A549 (cell line): Measurements from ENCODE around the gene PHAF1. TPM values are rescaled to one million over a fixed set of nuclear protein-coding genes. Genes with fewer than 3 reads are reported as not detected.

Source experiments
- ATAC-seq, 2 experiments: fragments of 200-7000 bp in 1 of 2; fragments of >200 bp in 1 of 2; cut with Nextera tagmentation in 1 of 2; cut with Tn5 transposase in 1 of 2; 3 replicates each; pipeline versions ENCODE4 v1.8.0 to v1.9.1; 2018 to 2020; ENCODE audit warnings: mild to moderate bottlenecking in 1 of 2, moderate library complexity in 1 of 2
- CTCF ChIA-PET: fragments of 300-600 bp; sonication (Branson Sonifier 250); formaldehyde crosslinking; extraction: SDS; loops from one replicate; lab custom pipeline; 2021; ENCODE audit warnings: antibody characterized with exemption, inconsistent platforms; lab: Yijun Ruan, JAX
- POLR2A ChIA-PET: fragments of 350-600 bp; formaldehyde crosslinking; extraction: SDS; loops from one replicate; lab custom pipeline; 2021; ENCODE audit warnings: antibody characterized with exemption, inconsistent platforms; lab: Yijun Ruan, JAX
- DNase-seq, 2 experiments: peaks; one replicate each; pipeline versions ENCODE4 v3.0.0 to v3.0.0-alpha.2; 2011 to 2016; ENCODE audit warnings: low read depth in 1 of 2, low spot score in 1 of 2
- FAIRE-seq: peaks from 2 replicates; lab custom pipeline; 2011; peaks lifted over from hg19 to GRCh38; lab: Jason Lieb, UNC
- H3K27ac ChIP-seq, 2 experiments: fragments of >200 bp; sonication (Bioruptor Twin); formaldehyde crosslinking; 3 replicates each; pipeline ENCODE4 v1.5.1; 2016 to 2017
- H3K4me1 ChIP-seq: fragments of >200 bp; sonication (Bioruptor Twin); formaldehyde crosslinking; 3 replicates; pipeline ENCODE4 v1.6.1; 2016
- H3K4me2 ChIP-seq: fragments of >200 bp; sonication (Bioruptor Twin); formaldehyde crosslinking; 3 replicates; pipeline ENCODE4 v1.6.1; 2016
- H3K4me3 ChIP-seq: fragments of >200 bp; sonication (Bioruptor Twin); formaldehyde crosslinking; 3 replicates; pipeline ENCODE4 v1.5.1; 2016
- H3K9me3 ChIP-seq: fragments of >200 bp; sonication (Bioruptor Twin); formaldehyde crosslinking; 3 replicates; pipeline ENCODE4 v1.6.1; 2016
- ATOH8 ChIP-seq: fragments of 250-450 bp; sonication (Bioruptor Pico); IDR thresholded peaks from 2 replicates; pipeline ENCODE4 v1.5.0; 2020; ENCODE audit warnings: low read depth, mild to moderate bottlenecking, moderate library complexity
- BHLHE40 ChIP-seq: IDR thresholded peaks from 2 replicates; pipeline ENCODE4 v1.6.1; 2012; ENCODE audit warnings: low read depth, low read length, inconsistent platforms
- CBX8 ChIP-seq: fragments of 200-600 bp; sonication (generic); IDR thresholded peaks from 2 replicates; pipeline ENCODE4 v1.6.1; 2016
- CEBPB ChIP-seq, 2 experiments: fragments of >200 bp in 1 of 2; sonication (Bioruptor Twin) in 1 of 2; formaldehyde crosslinking in 1 of 2; IDR thresholded peaks; 2 replicates each; pipeline ENCODE4 v1.6.1; 2012 to 2016
- EP300 ChIP-seq, 2 experiments: fragments of >200 bp; sonication (Bioruptor Twin); formaldehyde crosslinking; IDR thresholded peaks; 2 replicates in 1 of 2; 3 replicates in 1 of 2; pipeline ENCODE4 v1.6.1; 2016 to 2017
- FOSB ChIP-seq: fragments of 250-450 bp; sonication (Bioruptor Pico); IDR thresholded peaks from 2 replicates; pipeline ENCODE4 v1.5.0; 2020; ENCODE audit warnings: mild to moderate bottlenecking, moderate library complexity
- FOSL2 ChIP-seq, 2 experiments: fragments of 450-650 bp in 1 of 2; fragments of >200 bp in 1 of 2; sonication (Bioruptor Twin) in 1 of 2; formaldehyde crosslinking; IDR thresholded peaks; 2 replicates each; pipeline versions ENCODE4 v1.5.0 to v1.6.1; 2016 to 2020; ENCODE audit warnings: mild to moderate bottlenecking in 1 of 2, moderate library complexity in 1 of 2
- FOXS1 ChIP-seq: fragments of 250-450 bp; sonication (Bioruptor Pico); IDR thresholded peaks from 2 replicates; pipeline ENCODE4 v1.5.0; 2020; ENCODE audit warnings: mild to moderate bottlenecking, moderate library complexity
- GATA3 ChIP-seq: IDR thresholded peaks from 2 replicates; pipeline ENCODE4 v1.6.1; 2012; ENCODE audit warnings: borderline replicate concordance
- HDAC2 ChIP-seq: fragments of 200-600 bp; sonication (generic); IDR thresholded peaks from 2 replicates; pipeline ENCODE4 v1.6.1; 2016
- HOXB13 ChIP-seq: fragments of 250-450 bp; sonication (Bioruptor Pico); IDR thresholded peaks from 2 replicates; pipeline ENCODE4 v1.5.0; 2020; ENCODE audit warnings: low read depth, mild to moderate bottlenecking, moderate library complexity
- HOXB5 ChIP-seq: fragments of 250-450 bp; sonication (Bioruptor Pico); IDR thresholded peaks from 2 replicates; pipeline ENCODE4 v1.5.0; 2020; ENCODE audit warnings: mild to moderate bottlenecking, moderate library complexity
- JUNB ChIP-seq: fragments of >200 bp; sonication (Bioruptor Twin); formaldehyde crosslinking; IDR thresholded peaks from 2 replicates; pipeline ENCODE4 v1.6.1; 2016
- KDM1A ChIP-seq: fragments of 200-600 bp; sonication (generic); IDR thresholded peaks from 2 replicates; pipeline ENCODE4 v1.6.1; 2016; ENCODE audit warnings: low read depth, mild to moderate bottlenecking
- NFE2L2 ChIP-seq: fragments of 150-350 bp; conservative IDR thresholded peaks from 2 replicates; pipeline ENCODE4 v1.6.1; 2014; ENCODE audit warnings: low read length
- NR3C1 ChIP-seq: fragments of >200 bp; sonication (Bioruptor Twin); formaldehyde crosslinking; IDR thresholded peaks from 3 replicates; pipeline ENCODE4 v1.6.1; 2017
- POLR2A ChIP-seq: IDR thresholded peaks from 2 replicates; pipeline ENCODE4 v1.6.1; 2012; ENCODE audit warnings: mild to moderate bottlenecking, low read length
- POLR2AphosphoS2 ChIP-seq: conservative IDR thresholded peaks from 2 replicates; pipeline ENCODE4 v1.6.1; 2012; ENCODE audit warnings: low read length, improper control_type of control experiment, inconsistent platforms
- SMC3 ChIP-seq: fragments of >200 bp; sonication (Bioruptor Twin); formaldehyde crosslinking; IDR thresholded peaks from 3 replicates; pipeline ENCODE4 v1.6.1; 2018; ENCODE audit warnings: inconsistent platforms
- TFCP2L1 ChIP-seq: fragments of 250-450 bp; sonication (Bioruptor Pico); IDR thresholded peaks from 2 replicates; pipeline ENCODE4 v1.5.0; 2021; ENCODE audit warnings: mild to moderate bottlenecking
- TP53 ChIP-seq: fragments of 250-450 bp; sonication (Bioruptor Pico); IDR thresholded peaks from 2 replicates; pipeline ENCODE4 v1.5.0; 2021; ENCODE audit warnings: mild to moderate bottlenecking, moderate library complexity
- ZFP36 ChIP-seq: fragments of 450-650 bp; IDR thresholded peaks from 2 replicates; pipeline ENCODE4 v1.6.1; 2014; ENCODE audit warnings: borderline replicate concordance; ENCODE audit not compliant: partially characterized antibody
- ZNF302 ChIP-seq: fragments of 250-450 bp; sonication (Bioruptor Pico); IDR thresholded peaks from 2 replicates; pipeline ENCODE4 v1.9.0; 2021; ENCODE audit warnings: inconsistent platforms, mild to moderate bottlenecking, moderate library complexity
- WGBS: methylation state at CpG from one replicate; pipeline ENCODE4 v1.1.6; 2017; ENCODE audit errors: missing lambda C conversion rate; 5-methylcytosine and 5-hydroxymethylcytosine counted together
- polyA plus RNA-seq, 4 experiments: library from polyadenylated mRNA; depleted of rRNA in 3 of 4; stranded (reverse); fragments of >200 nt; fragmentation: RNase III in 1 of 4; extraction: RNeasy Plus Mini Kit Qiagen cat#74134 plus additional on column Dnase treatment in 1 of 4; gene quantifications; 2 replicates in 3 of 4; 3 replicates in 1 of 4; pipeline ENCODE4 v1.2.3, GENCODE V29; 2011 to 2017
- TF ChIP-seq, protein P1 (sequence below): fragments of >200 bp; sonication (Bioruptor Twin); formaldehyde crosslinking; IDR thresholded peaks from 3 replicates; pipeline ENCODE4 v1.5.1; 2016
- TF ChIP-seq, protein P2 (sequence below): fragments of >200 bp; sonication (Bioruptor Twin); formaldehyde crosslinking; IDR thresholded peaks from 2 replicates; pipeline ENCODE4 v1.6.1; 2016

The PHAF1 gene
- polyA plus RNA-seq, 2 of the 4 experiments (the other 2 are of a cell fraction): 21.6 to 37.6 TPM

- POLR2A ChIA-PET: no interaction called here
- 77% methylated on average over 3 of the region's 5 CpGs for WGBS
- no peak for TF ChIP-seq ATOH8 (CRISPR knock-in tag)
- ATAC-seq (no peak), DNase-seq (no peak), FAIRE-seq (no peak)
- CTCF ChIA-PET: interaction anchor here (0.7 to 10.3 kb wide), 7 partner anchors 8 to 89 kb away, joined by 3 to 105 read pairs (median 5); no protein-coding TSS in a partner anchor
- H3K9me3 ChIP-seq: no peaks in the 10 kb centered on the region
- peaks cover 28% of the 10 kb centered on the region for H3K4me1 ChIP-seq
- H3K27ac ChIP-seq: no peak overlapping the region
- no peak overlapping the region for H3K4me2 ChIP-seq
- H3K4me3 ChIP-seq: no peak overlapping the region
Observed at GRCh38 chr16:67195676-67196075, 85.9 kb downstream of the PHAF1 start.

DNA sequence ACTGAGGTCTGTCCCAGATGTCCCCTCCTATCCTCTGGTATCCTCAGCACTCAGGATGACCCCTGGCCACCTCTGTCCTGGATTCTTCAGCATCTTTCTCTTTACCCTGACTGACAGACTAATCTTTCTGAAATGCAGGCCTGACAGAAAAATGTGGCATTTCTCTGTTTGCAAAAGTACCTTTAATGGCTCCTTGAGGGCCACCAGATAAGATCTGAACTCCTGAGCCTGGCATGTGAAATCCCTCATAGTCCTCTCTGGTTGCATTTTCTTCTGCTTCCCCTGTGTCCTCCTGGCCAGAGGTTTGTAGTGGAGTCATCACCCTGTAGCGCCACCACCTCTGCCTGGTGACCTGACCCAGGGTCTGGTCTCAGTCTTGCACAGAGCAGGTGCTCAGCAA, 87.1 kb downstream of the PHAF1 start:
- no peak for DNase-seq
- POLR2A ChIA-PET: no interaction called here

GRCh38 chr16:67197704-67198103, 88.0 kb downstream of the PHAF1 start:
- TF ChIP-seq FOXS1 (CRISPR knock-in tag): no peak
- TF ChIP-seq EP300 (IDR thresholded peaks at IDR 0.05): no peak
- TF ChIP-seq, protein P1, sequence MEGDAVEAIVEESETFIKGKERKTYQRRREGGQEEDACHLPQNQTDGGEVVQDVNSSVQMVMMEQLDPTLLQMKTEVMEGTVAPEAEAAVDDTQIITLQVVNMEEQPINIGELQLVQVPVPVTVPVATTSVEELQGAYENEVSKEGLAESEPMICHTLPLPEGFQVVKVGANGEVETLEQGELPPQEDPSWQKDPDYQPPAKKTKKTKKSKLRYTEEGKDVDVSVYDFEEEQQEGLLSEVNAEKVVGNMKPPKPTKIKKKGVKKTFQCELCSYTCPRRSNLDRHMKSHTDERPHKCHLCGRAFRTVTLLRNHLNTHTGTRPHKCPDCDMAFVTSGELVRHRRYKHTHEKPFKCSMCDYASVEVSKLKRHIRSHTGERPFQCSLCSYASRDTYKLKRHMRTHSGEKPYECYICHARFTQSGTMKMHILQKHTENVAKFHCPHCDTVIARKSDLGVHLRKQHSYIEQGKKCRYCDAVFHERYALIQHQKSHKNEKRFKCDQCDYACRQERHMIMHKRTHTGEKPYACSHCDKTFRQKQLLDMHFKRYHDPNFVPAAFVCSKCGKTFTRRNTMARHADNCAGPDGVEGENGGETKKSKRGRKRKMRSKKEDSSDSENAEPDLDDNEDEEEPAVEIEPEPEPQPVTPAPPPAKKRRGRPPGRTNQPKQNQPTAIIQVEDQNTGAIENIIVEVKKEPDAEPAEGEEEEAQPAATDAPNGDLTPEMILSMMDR: no peak
- no peak for TF ChIP-seq BHLHE40
- TF ChIP-seq NR3C1: no peak
- TF ChIP-seq ZNF302 (CRISPR knock-in tag): no peak
- no peak for TF ChIP-seq HOXB5 (CRISPR knock-in tag)
- TF ChIP-seq POLR2A: no peak
- TF ChIP-seq KDM1A: no peak
- TF ChIP-seq NFE2L2: no peak
- TF ChIP-seq CBX8: no peak
- TF ChIP-seq, protein P2, sequence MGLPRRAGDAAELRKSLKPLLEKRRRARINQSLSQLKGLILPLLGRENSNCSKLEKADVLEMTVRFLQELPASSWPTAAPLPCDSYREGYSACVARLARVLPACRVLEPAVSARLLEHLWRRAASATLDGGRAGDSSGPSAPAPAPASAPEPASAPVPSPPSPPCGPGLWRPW: no peak
- no peak for TF ChIP-seq HOXB13 (CRISPR knock-in tag)
- no peak for TF ChIP-seq HDAC2
- no peak for TF ChIP-seq FOSL2 (IDR thresholded peaks at IDR 0.05)
- no peak for TF ChIP-seq FOSL2 (CRISPR knock-in tag; IDR thresholded peaks at IDR 0.05)
- TF ChIP-seq TFCP2L1: no peak
- TF ChIP-seq TP53 (CRISPR knock-in tag): no peak
- no peak for TF ChIP-seq ATOH8 (CRISPR knock-in tag)
- TF ChIP-seq POLR2AphosphoS2: no peak
- TF ChIP-seq ZFP36: no peak
- H3K27ac ChIP-seq: no peak overlapping the region
- ATAC-seq (peak in 1 of 2 experiments; percentile 2; a peak in 1 of 6 replicates), FAIRE-seq (no peak), DNase-seq (no peak)
- 75% methylated on average over 6 of the region's 6 CpGs for WGBS
- peaks cover 22% of the 10 kb centered on the region for H3K4me1 ChIP-seq
- H3K9me3 ChIP-seq: no peaks in the 10 kb centered on the region
- ChIA-PET CTCF (interaction anchor here (0.6 to 10.3 kb wide), 28 partner anchors 9 to 532 kb away, joined by 3 to 105 read pairs (median 6); partner anchors contain the start of genes EXOC3L1, FBXL8, FHOD1 and TMEM208), POLR2A (interaction anchor here (0.6 to 1.6 kb wide), 4 partner anchors 10 to 48 kb away, joined by 3 to 5 read pairs (median 4); partner anchors contain the start of gene TMEM208)
- no peak overlapping the region for H3K4me3 ChIP-seq
- no peak overlapping the region for H3K4me2 ChIP-seq

More for the DNA sequence above, 87.1 kb downstream of the PHAF1 start:
- Histone ChIP-seq H3K9me3 (no peaks in the 10 kb centered on the region), H3K27ac (no peak overlapping the region), H3K4me2 (no peak overlapping the region), H3K4me1 (peaks cover 22% of the 10 kb centered on the region), H3K4me3 (no peak overlapping the region)
- no peak for ATAC-seq
- TF ChIP-seq GATA3 (no peak), SMC3 (no peak), FOSB (CRISPR knock-in tag) (no peak), FOSL2 (IDR thresholded peaks at IDR 0.05) (no peak), FOSL2 (CRISPR knock-in tag; IDR thresholded peaks at IDR 0.05) (no peak), JUNB (no peak), CEBPB (IDR thresholded peaks at IDR 0.05) (no peak)
- FAIRE-seq: no peak
- CTCF ChIA-PET: interaction anchor here (0.6 to 10.3 kb wide), 10 partner anchors 8 to 281 kb away, joined by 3 to 105 read pairs (median 8); partner anchors contain the start of genes EXOC3L1, FBXL8, FHOD1 and TRADD
- WGBS: 92% methylated on average over 1 of the region's 1 CpG
